Type B pancreatic cell (in vitro differentiated cells): ENCODE results near the gene MYBBP1A. TPM values are rescaled to one million over a fixed set of nuclear protein-coding genes. Genes with fewer than 3 reads are reported as not detected.

Experiments used
- DNase-seq: peaks from one replicate; pipeline ENCODE4 v3.0.0; 2021; ENCODE audit warnings: mixed read lengths; ENCODE audit not compliant: unreplicated experiment; ENCODE audit errors: extremely low spot score
- H3K27ac Mint-ChIP-seq: 2 replicates; pipeline ENCODE4 v1.8.0; 2021; ENCODE audit warnings: mild to moderate bottlenecking, mixed read lengths
- H3K27me3 Mint-ChIP-seq: 2 replicates; pipeline ENCODE4 v1.8.0; 2021; ENCODE audit warnings: mixed read lengths
- H3K36me3 Mint-ChIP-seq: 2 replicates; pipeline ENCODE4 v1.8.0; 2021; ENCODE audit warnings: mixed read lengths
- H3K4me1 Mint-ChIP-seq: one replicate; pipeline ENCODE4 v1.8.0; 2021; ENCODE audit warnings: mixed read lengths; ENCODE audit not compliant: unreplicated experiment
- H3K4me3 Mint-ChIP-seq: 2 replicates; pipeline ENCODE4 v1.8.0; 2021; ENCODE audit warnings: mild to moderate bottlenecking, mixed read lengths
- H3K9me3 Mint-ChIP-seq: 2 replicates; pipeline ENCODE4 v1.8.0; 2021; ENCODE audit warnings: mixed read lengths
- total RNA-seq: library from RNA; stranded (reverse); gene quantifications from 2 replicates; pipeline ENCODE4 v1.2.1, GENCODE V29; 2021; ENCODE audit warnings: low replicate concordance
- TF ChIP-seq, protein P1 (sequence below): fragments of 200-600 bp; sonication (generic); conservative IDR thresholded peaks from 2 replicates; pipeline ENCODE4 v1.5.0; 2021; ENCODE audit warnings: antibody characterized with exemption, mild to moderate bottlenecking

The MYBBP1A gene
- total RNA-seq, 1 donor from 2014 or later = 66.0 TPM

DNA sequence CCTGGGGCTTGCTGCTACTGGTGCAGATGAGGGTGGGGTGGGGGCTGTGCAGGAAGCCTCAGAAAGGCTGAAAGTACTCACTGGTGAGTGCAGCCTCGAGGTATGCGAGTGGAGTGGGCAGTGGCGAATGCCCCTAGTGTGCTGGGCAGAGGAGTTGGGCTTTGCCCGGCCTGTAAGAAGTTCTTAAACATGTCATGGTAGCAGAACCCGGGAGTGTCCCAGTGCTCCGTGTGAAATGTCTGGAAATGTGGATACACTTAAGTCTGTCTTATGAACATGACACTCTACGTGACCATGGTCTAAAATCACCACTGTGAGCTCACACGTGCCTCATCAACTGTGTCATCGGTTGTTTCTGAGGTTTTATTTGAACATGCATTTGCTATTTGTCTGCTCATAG, 30.9 kb upstream of the MYBBP1A start:
- peaks cover 39% of the 10 kb centered on the region for H3K4me1 Mint-ChIP-seq
- H3K27ac Mint-ChIP-seq = peak overlapping the region; percentile 15
- peak overlapping the region; percentile 90 for H3K4me3 Mint-ChIP-seq
- no peak for DNase-seq
- peaks cover 23% of the 10 kb centered on the region for H3K27me3 Mint-ChIP-seq
- TF ChIP-seq, protein P1, sequence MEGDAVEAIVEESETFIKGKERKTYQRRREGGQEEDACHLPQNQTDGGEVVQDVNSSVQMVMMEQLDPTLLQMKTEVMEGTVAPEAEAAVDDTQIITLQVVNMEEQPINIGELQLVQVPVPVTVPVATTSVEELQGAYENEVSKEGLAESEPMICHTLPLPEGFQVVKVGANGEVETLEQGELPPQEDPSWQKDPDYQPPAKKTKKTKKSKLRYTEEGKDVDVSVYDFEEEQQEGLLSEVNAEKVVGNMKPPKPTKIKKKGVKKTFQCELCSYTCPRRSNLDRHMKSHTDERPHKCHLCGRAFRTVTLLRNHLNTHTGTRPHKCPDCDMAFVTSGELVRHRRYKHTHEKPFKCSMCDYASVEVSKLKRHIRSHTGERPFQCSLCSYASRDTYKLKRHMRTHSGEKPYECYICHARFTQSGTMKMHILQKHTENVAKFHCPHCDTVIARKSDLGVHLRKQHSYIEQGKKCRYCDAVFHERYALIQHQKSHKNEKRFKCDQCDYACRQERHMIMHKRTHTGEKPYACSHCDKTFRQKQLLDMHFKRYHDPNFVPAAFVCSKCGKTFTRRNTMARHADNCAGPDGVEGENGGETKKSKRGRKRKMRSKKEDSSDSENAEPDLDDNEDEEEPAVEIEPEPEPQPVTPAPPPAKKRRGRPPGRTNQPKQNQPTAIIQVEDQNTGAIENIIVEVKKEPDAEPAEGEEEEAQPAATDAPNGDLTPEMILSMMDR = no peak
- no peaks in the 10 kb centered on the region for H3K36me3 Mint-ChIP-seq
- H3K9me3 Mint-ChIP-seq = no peaks in the 10 kb centered on the region

DNA sequence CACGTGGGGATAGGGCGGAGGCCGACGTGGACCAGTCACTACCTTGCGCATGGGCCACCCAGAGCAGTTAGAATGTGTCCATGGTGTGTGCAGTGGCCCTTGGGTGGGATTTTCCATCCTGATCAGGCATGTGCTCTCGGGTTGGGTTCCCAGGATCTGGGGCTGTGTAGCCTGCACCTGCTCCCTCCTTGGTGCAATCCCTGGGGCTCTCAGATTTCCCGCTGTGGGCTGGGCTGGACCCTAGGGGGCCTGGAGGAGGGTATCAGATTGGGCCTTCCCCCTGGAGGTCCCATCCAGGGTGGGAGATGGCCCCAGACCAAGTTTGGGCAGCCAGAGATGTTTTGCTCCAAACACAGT, 30.4 kb upstream of the MYBBP1A start:
- DNase-seq = no peak
- H3K27ac Mint-ChIP-seq = peak overlapping the region; percentile 51
- H3K27me3 Mint-ChIP-seq = peaks cover 23% of the 10 kb centered on the region
- no peaks in the 10 kb centered on the region for H3K36me3 Mint-ChIP-seq
- no peaks in the 10 kb centered on the region for H3K9me3 Mint-ChIP-seq
- TF ChIP-seq, protein P1 = no peak
- peaks cover 41% of the 10 kb centered on the region for H3K4me1 Mint-ChIP-seq
- H3K4me3 Mint-ChIP-seq = peak overlapping the region; percentile 90

DNA sequence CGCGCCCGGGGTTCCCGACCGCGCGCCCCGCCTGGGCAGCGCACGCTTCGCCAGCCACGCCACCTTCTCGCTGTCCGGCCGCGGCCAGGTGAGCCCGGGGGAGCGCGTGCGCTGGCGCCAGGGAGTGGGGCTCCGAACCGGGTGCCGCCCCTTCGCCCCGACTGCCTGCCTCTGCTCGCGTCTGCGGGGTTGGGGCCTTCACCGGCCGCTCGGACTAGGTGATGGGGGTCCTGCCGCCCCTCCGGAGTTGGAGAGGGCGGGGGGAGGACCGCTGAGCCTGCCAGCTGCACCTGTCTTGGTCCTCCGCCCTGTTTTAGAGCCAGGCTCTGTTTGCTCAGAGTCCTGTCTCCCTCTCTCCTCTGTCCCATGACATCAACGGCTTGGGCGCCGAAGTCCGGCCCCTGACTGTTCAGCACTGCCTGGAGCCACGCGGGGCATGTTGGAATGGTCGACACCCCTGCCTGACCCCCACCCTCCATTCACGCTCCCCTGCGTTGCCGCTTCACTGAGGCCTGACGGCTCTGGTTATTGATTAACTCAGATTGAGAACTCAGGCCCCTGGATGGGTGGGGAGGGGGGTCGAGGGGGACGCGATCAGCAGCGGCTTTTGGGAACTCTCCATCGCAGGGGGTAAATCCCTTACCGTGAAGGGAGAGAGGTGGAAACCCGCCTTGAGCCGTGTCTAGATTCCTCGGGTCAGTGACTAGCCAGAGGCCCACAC, 29.9 kb upstream of the MYBBP1A start:
- Mint-ChIP-seq H3K27me3 (peaks cover 23% of the 10 kb centered on the region), H3K27ac (peak overlapping the region; percentile 51), H3K4me1 (peaks cover 35% of the 10 kb centered on the region), H3K9me3 (no peaks in the 10 kb centered on the region), H3K4me3 (peak overlapping the region; percentile 90), H3K36me3 (no peaks in the 10 kb centered on the region)
- TF ChIP-seq, protein P1 = no peak
- no peak for DNase-seq

DNA sequence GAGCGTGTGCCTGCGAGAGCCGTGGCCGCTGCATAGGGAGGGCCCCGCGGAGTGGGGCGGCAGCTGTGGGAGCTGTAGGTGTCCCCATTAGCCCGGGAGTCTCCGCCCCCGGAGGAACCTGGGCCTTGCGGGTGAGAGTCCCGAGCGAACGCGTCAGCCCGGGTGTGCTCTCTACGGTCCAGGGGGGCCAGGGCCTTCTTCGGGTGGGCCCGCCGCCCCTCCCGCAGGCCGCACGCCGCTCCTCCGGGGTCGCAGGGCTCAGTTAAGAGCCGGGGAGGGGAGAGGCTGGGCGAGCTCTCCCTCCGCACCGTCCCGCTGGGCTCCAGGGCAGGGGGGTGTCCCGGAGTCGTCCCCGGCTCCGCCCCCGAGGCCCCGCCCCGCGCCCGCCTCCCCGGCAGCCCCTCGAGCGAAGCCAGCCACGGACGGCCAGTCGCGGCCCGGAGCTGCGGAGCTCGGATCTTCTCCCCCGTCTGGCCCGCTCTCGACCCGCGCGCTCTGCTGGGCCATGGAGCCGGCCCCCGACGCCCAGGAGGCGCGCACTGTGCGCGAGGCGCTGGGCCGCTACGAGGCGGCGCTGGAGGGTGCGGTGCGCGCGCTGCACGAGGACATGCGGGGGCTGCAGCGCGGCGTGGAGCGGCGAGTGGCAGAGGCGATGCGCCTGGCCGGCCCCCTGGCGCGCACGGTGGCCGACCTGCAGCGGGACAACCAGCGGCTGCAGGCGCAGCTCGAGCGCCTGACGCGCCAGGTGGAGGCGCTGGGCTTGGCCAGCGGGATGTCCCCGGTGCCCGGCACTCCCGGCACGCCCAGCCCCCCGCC, 29.1 kb upstream of the MYBBP1A start, which contains the start of gene SMTNL2:
Gene SMTNL2, plus strand, starts transcription at position 429 of the 816 bp plus-strand sequence. Its CDS starts 77 bp downstream, at position 506.
- Mint-ChIP-seq H3K36me3 (no peaks in the 10 kb centered on the region), H3K4me1 (peaks cover 40% of the 10 kb centered on the region), H3K4me3 (peak within 1 kb of the TSS; percentile 98), H3K27ac (peak within 1 kb of the TSS; percentile 92), H3K9me3 (no peaks in the 10 kb centered on the region), H3K27me3 (peaks cover 23% of the 10 kb centered on the region)
- TF ChIP-seq, protein P1 = peak; percentile 34
- no peak for DNase-seq

DNA sequence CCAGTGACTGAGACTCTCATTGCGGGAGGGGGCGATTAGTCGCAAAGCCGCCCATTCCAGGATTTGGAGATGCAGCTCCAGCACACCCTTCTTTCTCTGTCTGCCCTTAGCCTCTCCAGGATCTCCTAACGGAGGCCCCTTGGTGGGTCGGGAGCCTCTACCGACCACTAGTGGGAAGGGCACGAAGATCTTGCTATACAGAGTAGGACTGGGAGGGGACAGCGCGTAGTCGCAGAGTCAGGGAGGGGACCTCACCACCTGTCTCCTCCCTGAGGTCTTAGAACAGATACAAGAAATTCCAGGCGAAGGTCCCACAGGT, 28.6 kb upstream of the MYBBP1A start:
- no peaks in the 10 kb centered on the region for H3K9me3 Mint-ChIP-seq
- DNase-seq = no peak
- no peaks in the 10 kb centered on the region for H3K36me3 Mint-ChIP-seq
- peak overlapping the region; percentile 92 for H3K27ac Mint-ChIP-seq
- H3K27me3 Mint-ChIP-seq = peaks cover 23% of the 10 kb centered on the region
- TF ChIP-seq, protein P1 = peak; percentile 74
- peak overlapping the region; percentile 98 for H3K4me3 Mint-ChIP-seq
- peaks cover 40% of the 10 kb centered on the region for H3K4me1 Mint-ChIP-seq
